Measurements from ENCODE around the gene TMEM184A. TPM values are rescaled to one million over a fixed set of nuclear protein-coding genes. Genes with fewer than 3 reads are reported as not detected.

The TMEM184A gene
- total and polyA plus RNA-seq, 2 of the 13 experiments (the other 11 are each of a cell fraction or from before 2014, with no cell fraction given): 9.5 to 20.4 TPM

DNA sequence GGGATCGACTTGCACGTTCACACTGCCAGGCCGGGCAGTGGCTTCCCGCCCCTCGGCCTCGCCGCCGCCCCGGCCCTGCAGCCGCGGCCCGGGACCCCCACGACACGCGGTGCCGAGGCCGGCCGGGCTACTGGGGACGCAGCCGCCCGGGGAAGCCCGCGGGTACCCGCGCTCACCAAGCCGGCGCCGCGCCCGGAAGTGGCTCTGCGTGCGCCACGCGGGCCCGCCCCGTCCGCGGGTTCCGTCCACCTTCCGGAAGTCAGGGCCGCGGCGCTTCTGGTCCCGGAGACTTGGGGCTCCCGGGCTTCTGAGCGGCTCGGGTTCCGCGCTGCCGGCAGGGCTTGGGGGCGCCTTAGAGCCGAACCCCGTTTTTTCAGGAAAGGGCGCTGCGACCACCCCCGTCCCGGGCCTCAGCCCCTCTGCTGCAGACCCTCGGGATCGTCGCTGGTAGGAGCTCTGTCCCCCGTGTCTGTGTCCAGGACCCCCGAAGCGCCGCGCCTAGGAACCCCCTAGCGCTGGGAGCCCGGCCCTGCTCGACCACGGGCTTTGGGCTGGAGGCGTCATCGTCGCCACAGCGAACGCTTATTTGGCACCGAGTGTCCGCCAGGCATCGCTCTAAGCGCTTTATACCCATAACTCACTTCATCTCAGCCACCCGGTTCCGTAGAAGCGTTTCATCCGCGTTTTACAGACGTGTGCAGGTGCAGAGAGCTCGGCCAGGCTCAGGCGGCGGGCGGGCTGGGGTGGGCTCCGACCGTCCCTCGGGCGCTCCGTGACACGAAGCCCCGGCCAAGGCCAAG, 14.0 kb upstream of the TMEM184A start, which contains the start of gene PSMG3 (continued):
- TF ChIP-seq, protein P1, sequence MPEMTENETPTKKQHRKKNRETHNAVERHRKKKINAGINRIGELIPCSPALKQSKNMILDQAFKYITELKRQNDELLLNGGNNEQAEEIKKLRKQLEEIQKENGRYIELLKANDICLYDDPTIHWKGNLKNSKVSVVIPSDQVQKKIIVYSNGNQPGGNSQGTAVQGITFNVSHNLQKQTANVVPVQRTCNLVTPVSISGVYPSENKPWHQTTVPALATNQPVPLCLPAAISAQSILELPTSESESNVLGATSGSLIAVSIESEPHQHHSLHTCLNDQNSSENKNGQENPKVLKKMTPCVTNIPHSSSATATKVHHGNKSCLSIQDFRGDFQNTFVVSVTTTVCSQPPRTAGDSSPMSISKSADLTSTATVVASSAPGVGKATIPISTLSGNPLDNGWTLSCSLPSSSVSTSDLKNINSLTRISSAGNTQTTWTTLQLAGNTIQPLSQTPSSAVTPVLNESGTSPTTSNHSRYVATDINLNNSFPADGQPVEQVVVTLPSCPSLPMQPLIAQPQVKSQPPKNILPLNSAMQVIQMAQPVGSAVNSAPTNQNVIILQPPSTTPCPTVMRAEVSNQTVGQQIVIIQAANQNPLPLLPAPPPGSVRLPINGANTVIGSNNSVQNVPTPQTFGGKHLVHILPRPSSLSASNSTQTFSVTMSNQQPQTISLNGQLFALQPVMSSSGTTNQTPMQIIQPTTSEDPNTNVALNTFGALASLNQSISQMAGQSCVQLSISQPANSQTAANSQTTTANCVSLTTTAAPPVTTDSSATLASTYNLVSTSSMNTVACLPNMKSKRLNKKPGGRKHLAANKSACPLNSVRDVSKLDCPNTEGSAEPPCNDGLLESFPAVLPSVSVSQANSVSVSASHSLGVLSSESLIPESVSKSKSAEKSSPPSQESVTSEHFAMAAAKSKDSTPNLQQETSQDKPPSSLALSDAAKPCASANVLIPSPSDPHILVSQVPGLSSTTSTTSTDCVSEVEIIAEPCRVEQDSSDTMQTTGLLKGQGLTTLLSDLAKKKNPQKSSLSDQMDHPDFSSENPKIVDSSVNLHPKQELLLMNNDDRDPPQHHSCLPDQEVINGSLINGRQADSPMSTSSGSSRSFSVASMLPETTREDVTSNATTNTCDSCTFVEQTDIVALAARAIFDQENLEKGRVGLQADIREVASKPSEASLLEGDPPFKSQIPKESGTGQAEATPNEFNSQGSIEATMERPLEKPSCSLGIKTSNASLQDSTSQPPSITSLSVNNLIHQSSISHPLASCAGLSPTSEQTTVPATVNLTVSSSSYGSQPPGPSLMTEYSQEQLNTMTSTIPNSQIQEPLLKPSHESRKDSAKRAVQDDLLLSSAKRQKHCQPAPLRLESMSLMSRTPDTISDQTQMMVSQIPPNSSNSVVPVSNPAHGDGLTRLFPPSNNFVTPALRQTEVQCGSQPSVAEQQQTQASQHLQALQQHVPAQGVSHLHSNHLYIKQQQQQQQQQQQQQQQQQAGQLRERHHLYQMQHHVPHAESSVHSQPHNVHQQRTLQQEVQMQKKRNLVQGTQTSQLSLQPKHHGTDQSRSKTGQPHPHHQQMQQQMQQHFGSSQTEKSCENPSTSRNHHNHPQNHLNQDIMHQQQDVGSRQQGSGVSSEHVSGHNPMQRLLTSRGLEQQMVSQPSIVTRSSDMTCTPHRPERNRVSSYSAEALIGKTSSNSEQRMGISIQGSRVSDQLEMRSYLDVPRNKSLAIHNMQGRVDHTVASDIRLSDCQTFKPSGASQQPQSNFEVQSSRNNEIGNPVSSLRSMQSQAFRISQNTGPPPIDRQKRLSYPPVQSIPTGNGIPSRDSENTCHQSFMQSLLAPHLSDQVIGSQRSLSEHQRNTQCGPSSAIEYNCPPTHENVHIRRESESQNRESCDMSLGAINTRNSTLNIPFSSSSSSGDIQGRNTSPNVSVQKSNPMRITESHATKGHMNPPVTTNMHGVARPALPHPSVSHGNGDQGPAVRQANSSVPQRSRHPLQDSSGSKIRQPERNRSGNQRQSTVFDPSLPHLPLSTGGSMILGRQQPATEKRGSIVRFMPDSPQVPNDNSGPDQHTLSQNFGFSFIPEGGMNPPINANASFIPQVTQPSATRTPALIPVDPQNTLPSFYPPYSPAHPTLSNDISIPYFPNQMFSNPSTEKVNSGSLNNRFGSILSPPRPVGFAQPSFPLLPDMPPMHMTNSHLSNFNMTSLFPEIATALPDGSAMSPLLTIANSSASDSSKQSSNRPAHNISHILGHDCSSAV (CRISPR knock-in tag; IDR thresholded peaks at IDR 0.05; ENCODE audit: borderline replicate concordance): peak; percentile 73; the same call in 1 of the 2 replicates
- peak; percentile 68; the same call in 1 of the 2 replicates for TF ChIP-seq ZNF776 (CRISPR knock-in tag; IDR thresholded peaks at IDR 0.05)
- TF ChIP-seq RBFOX2 (IDR thresholded peaks at IDR 0.05; ENCODE audit: low read depth, low read length): peak; percentile 93
- no peak for TF ChIP-seq LCORL (IDR thresholded peaks at IDR 0.05)
- peak; percentile 74 for TF ChIP-seq LCORL (CRISPR knock-in tag; IDR thresholded peaks at IDR 0.05)
- TF ChIP-seq GABPB1 (CRISPR knock-in tag; IDR thresholded peaks at IDR 0.05): peak; percentile 96
- TF ChIP-seq MTF1 (CRISPR knock-in tag; IDR thresholded peaks at IDR 0.05): no peak
- TF ChIP-seq, protein P2, sequence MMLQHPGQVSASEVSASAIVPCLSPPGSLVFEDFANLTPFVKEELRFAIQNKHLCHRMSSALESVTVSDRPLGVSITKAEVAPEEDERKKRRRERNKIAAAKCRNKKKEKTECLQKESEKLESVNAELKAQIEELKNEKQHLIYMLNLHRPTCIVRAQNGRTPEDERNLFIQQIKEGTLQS (CRISPR knock-in tag; IDR thresholded peaks at IDR 0.05): no peak
- TF ChIP-seq, protein P3, sequence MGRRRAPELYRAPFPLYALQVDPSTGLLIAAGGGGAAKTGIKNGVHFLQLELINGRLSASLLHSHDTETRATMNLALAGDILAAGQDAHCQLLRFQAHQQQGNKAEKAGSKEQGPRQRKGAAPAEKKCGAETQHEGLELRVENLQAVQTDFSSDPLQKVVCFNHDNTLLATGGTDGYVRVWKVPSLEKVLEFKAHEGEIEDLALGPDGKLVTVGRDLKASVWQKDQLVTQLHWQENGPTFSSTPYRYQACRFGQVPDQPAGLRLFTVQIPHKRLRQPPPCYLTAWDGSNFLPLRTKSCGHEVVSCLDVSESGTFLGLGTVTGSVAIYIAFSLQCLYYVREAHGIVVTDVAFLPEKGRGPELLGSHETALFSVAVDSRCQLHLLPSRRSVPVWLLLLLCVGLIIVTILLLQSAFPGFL (CRISPR knock-in tag; IDR thresholded peaks at IDR 0.05): no peak
- TF ChIP-seq RXRB (CRISPR knock-in tag; IDR thresholded peaks at IDR 0.05; ENCODE audit: borderline replicate concordance): peak; percentile 37; the same call in 1 of the 2 replicates
- peak; percentile 83; the same call in 1 of the 2 replicates for TF ChIP-seq ZNF850 (CRISPR knock-in tag; conservative IDR thresholded peaks at IDR 0.05)
- TF ChIP-seq POLR2AphosphoS5 (IDR thresholded peaks at IDR 0.05; ENCODE audit: low read depth, low read length): peak; percentile 74
- no peak for TF ChIP-seq DPF2 (CRISPR knock-in tag; IDR thresholded peaks at IDR 0.05; ENCODE audit: borderline replicate concordance, low read depth)

All from HepG2 (cell line).